Measurements from ENCODE around the gene PEX11A.

Gene PEX11A

DNA sequence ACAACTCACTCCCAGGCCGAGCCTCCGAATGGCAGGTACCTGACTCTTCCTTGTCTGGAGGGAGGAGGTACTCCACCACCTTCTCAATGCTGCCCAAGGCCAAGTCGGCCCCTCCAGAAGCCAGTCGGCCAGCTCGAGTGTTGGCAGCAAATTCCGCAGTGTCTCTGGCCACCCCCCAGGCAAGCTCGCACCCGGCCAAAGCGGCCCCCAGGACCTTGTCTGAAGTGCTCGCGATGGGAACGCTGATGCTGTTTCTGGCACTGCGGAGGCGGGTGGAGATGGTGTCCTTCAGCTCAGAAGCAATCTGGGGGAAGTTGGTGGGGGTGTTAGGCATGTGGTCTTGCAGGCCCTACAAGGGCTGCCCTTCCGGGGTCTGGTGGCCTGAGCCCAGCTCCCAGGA is 20.6 kb downstream of the PEX11A start:
- H3K79me2 ChIP-seq (ENCODE audit: control insufficient read depth, low read length), result no peaks in the 10 kb centered on the region
- no peak overlapping the region for H3K4me2 ChIP-seq (ENCODE audit: low read length)
- H3K4me3 ChIP-seq (ENCODE audit: low read length), result no peak overlapping the region
- TF ChIP-seq, protein P1, sequence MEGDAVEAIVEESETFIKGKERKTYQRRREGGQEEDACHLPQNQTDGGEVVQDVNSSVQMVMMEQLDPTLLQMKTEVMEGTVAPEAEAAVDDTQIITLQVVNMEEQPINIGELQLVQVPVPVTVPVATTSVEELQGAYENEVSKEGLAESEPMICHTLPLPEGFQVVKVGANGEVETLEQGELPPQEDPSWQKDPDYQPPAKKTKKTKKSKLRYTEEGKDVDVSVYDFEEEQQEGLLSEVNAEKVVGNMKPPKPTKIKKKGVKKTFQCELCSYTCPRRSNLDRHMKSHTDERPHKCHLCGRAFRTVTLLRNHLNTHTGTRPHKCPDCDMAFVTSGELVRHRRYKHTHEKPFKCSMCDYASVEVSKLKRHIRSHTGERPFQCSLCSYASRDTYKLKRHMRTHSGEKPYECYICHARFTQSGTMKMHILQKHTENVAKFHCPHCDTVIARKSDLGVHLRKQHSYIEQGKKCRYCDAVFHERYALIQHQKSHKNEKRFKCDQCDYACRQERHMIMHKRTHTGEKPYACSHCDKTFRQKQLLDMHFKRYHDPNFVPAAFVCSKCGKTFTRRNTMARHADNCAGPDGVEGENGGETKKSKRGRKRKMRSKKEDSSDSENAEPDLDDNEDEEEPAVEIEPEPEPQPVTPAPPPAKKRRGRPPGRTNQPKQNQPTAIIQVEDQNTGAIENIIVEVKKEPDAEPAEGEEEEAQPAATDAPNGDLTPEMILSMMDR (IDR thresholded peaks at IDR 0.05; ENCODE audit: low read depth, low read length, poor library complexity, severe bottlenecking), result no peak
- TF ChIP-seq EZH2phosphoT487 (IDR thresholded peaks at IDR 0.05; ENCODE audit: borderline replicate concordance, low read length), result no peak
- no peaks in the 10 kb centered on the region for H3K4me1 ChIP-seq (ENCODE audit: control insufficient read depth, low read length)
- no peaks in the 10 kb centered on the region for H4K20me1 ChIP-seq (ENCODE audit: control insufficient read depth, insufficient read depth, low read depth, low read length)
- H3K27me3 ChIP-seq (ENCODE audit: control insufficient read depth, low read length), result peaks cover 13% of the 10 kb centered on the region
- no peaks in the 10 kb centered on the region for H3K9me3 ChIP-seq (ENCODE audit: control insufficient read depth, insufficient read depth, low read length)
- H3K36me3 ChIP-seq (ENCODE audit: control insufficient read depth, low read length), result no peaks in the 10 kb centered on the region
- H3K9me2 ChIP-seq (replicated peaks; ENCODE audit: control insufficient read depth, low read length), result no peaks in the 10 kb centered on the region
- no peak overlapping the region for H3K27ac ChIP-seq (ENCODE audit: low read depth, low read length)
- peaks cover 2% of the 10 kb centered on the region; the same call in 1 of the 2 replicates for H3F3A ChIP-seq (ENCODE audit: control insufficient read depth, insufficient read depth)

GRCh38 chr15:89669309-89669865 is 21.2 kb downstream of the PEX11A start:
- H4K20me1 ChIP-seq (ENCODE audit: control insufficient read depth, insufficient read depth, low read depth, low read length), result no peaks in the 10 kb centered on the region
- H3K9me2 ChIP-seq (replicated peaks; ENCODE audit: control insufficient read depth, low read length), result no peaks in the 10 kb centered on the region
- TF ChIP-seq, protein P1 (IDR thresholded peaks at IDR 0.05; ENCODE audit: low read depth, low read length, poor library complexity, severe bottlenecking), result no peak
- no peak for TF ChIP-seq EZH2phosphoT487 (IDR thresholded peaks at IDR 0.05; ENCODE audit: borderline replicate concordance, low read length)
- peaks cover 4% of the 10 kb centered on the region; the same call in 1 of the 2 replicates for H3F3A ChIP-seq (ENCODE audit: control insufficient read depth, insufficient read depth)
- peaks cover 18% of the 10 kb centered on the region for H3K27me3 ChIP-seq (ENCODE audit: control insufficient read depth, low read length)
- no peaks in the 10 kb centered on the region for H3K4me1 ChIP-seq (ENCODE audit: control insufficient read depth, low read length)
- no peaks in the 10 kb centered on the region for H3K9me3 ChIP-seq (ENCODE audit: control insufficient read depth, insufficient read depth, low read length)
- H3K79me2 ChIP-seq (ENCODE audit: control insufficient read depth, low read length), result no peaks in the 10 kb centered on the region
- H3K4me2 ChIP-seq (ENCODE audit: low read length), result no peak overlapping the region
- no peak overlapping the region for H3K27ac ChIP-seq (ENCODE audit: low read depth, low read length)
- H3K4me3 ChIP-seq (ENCODE audit: low read length), result no peak overlapping the region
- H3K36me3 ChIP-seq (ENCODE audit: control insufficient read depth, low read length), result no peaks in the 10 kb centered on the region

- Histone ChIP-seq H3K27me3 (ENCODE audit: control insufficient read depth, low read length) (peaks cover 19% of the 10 kb centered on the region), H3K4me1 (ENCODE audit: control insufficient read depth, low read length) (no peaks in the 10 kb centered on the region), H4K20me1 (ENCODE audit: control insufficient read depth, insufficient read depth, low read depth, low read length) (no peaks in the 10 kb centered on the region), H3K27ac (ENCODE audit: low read depth, low read length) (no peak overlapping the region), H3K9me2 (replicated peaks; ENCODE audit: control insufficient read depth, low read length) (no peaks in the 10 kb centered on the region), H3K79me2 (ENCODE audit: control insufficient read depth, low read length) (no peaks in the 10 kb centered on the region), H3K4me3 (ENCODE audit: low read length) (no peak overlapping the region), H3K4me2 (ENCODE audit: low read length) (no peak overlapping the region), H3F3A (ENCODE audit: control insufficient read depth, insufficient read depth) (peaks cover 4% of the 10 kb centered on the region; the same call in 1 of the 2 replicates), H3K9me3 (ENCODE audit: control insufficient read depth, insufficient read depth, low read length) (no peaks in the 10 kb centered on the region), H3K36me3 (ENCODE audit: control insufficient read depth, low read length) (no peaks in the 10 kb centered on the region)
- TF ChIP-seq EZH2phosphoT487 (IDR thresholded peaks at IDR 0.05; ENCODE audit: borderline replicate concordance, low read length), result no peak
- TF ChIP-seq, protein P1 (IDR thresholded peaks at IDR 0.05; ENCODE audit: low read depth, low read length, poor library complexity, severe bottlenecking), result no peak
Measured at GRCh38 chr15:89668171-89668570, 22.4 kb downstream of the PEX11A start.
